ENCODE data around the gene PAPOLB. TPM values are rescaled to one million over a fixed set of nuclear protein-coding genes. Genes with fewer than 3 reads are reported as not detected.

PAPOLB gene
- total RNA-seq, 2 donors from 2014 or later = 0.11 to 0.28 TPM

DNA sequence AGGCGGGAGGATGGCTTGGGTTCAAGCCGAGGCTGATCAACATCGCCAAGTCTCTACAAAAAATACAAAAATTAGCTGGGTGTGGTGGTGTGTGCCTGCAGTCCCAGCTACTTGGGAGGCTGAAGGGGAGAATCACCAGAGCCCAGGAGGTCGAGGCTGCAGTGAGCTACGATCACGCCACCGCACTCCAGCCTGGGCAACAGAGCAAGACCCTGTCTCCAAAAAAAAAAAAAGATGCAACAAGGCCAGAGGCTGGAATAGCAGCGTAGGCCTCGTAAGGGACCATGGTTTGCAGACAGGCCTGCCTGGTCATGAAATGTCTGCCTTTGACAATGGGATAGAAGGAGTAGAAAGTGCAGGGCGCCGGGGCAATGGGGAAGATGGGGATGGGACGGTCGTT is 20.0 kb downstream of the PAPOLB start:
- Histone ChIP-seq H3K36me3 (no peaks in the 10 kb centered on the region), H3K27ac (peak overlapping the region in 1 of 2 donors; percentile 44), H3K4me1 (peaks cover 0 to 21% of the 10 kb centered on the region in 2 donors), H3K4me3 (no peak overlapping the region), H3K27me3 (no peaks in the 10 kb centered on the region), H3K9me3 (no peaks in the 10 kb centered on the region)
- no peak for TF ChIP-seq CTCF (IDR thresholded peaks at IDR 0.05)
- no peak for DNase-seq (ENCODE audit: low spot score)

DNA sequence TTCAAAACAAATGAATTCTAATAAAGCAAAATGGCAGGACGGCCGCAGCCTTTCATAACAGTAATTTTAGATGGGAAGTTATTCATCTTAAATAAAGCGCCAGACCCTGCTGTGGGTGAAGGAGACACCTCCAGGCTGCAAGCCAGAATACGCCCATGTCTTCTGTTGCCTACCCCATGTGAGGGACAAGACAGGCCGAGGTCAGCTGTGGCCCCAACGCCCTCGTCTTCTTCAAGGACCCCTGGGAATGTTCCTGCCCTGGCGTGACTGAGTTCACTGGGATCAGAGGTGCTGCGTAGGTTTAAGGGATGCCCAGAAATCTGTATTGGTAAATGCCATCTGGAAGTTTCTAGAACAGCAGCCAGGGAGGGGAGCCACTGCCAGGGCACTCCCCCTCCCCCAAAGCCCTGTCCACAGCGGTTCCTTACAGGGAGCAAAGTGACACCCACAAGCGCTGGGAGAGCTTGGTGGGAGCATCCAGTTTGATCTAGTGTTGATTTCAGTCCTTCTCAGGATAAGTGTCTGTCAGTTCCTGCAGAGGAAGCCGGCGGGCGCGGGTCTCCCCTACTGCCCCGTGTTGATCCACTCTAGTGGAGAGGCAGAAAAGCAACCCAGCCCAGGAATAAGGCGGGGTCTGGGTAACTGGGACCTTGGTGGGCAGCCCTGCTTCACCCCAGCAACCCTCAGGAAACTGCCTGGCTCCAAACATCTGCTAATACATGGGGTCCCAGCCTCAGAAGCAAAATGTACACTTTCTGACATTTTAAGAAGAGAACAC is 20.6 kb downstream of the PAPOLB start:
- TF ChIP-seq CTCF (IDR thresholded peaks at IDR 0.05) = no peak
- DNase-seq (ENCODE audit: low spot score) = no peak
- H3K4me3 ChIP-seq = no peak overlapping the region
- peaks cover under 1% of the 10 kb centered on the region for H3K36me3 ChIP-seq
- H3K27ac ChIP-seq = no peak overlapping the region
- H3K4me1 ChIP-seq = peaks cover 0 to 21% of the 10 kb centered on the region in 2 donors
- H3K27me3 ChIP-seq = no peaks in the 10 kb centered on the region
- H3K9me3 ChIP-seq = no peaks in the 10 kb centered on the region

DNA sequence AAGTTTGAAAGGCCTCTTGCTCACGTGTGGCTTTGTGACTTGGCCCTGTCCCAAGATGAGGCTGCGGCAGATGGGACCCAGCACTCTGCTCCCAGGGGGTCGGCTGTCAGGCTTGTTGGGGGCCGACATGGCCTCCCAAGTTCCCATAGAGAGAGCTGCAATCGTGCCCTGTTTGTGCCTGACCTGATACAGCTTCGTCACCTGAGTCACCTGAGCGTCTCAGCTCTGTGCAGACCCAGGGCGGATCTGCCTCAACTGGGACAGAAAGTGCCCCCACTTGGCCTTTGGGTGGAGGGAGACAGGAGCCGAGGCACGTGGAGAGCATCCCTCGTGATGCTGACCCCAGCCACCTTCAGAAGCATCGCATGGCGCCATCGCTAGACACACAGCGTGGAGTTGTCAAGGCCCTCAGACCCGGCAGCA is 21.7 kb downstream of the PAPOLB start:
- Histone ChIP-seq H3K4me3 (no peak overlapping the region), H3K27ac (no peak overlapping the region), H3K36me3 (peaks cover 8% of the 10 kb centered on the region), H3K4me1 (peaks cover 0 to 21% of the 10 kb centered on the region in 2 donors), H3K27me3 (no peaks in the 10 kb centered on the region), H3K9me3 (no peaks in the 10 kb centered on the region)
- no peak for DNase-seq (ENCODE audit: low spot score)
- TF ChIP-seq CTCF (IDR thresholded peaks at IDR 0.05) = no peak

DNA sequence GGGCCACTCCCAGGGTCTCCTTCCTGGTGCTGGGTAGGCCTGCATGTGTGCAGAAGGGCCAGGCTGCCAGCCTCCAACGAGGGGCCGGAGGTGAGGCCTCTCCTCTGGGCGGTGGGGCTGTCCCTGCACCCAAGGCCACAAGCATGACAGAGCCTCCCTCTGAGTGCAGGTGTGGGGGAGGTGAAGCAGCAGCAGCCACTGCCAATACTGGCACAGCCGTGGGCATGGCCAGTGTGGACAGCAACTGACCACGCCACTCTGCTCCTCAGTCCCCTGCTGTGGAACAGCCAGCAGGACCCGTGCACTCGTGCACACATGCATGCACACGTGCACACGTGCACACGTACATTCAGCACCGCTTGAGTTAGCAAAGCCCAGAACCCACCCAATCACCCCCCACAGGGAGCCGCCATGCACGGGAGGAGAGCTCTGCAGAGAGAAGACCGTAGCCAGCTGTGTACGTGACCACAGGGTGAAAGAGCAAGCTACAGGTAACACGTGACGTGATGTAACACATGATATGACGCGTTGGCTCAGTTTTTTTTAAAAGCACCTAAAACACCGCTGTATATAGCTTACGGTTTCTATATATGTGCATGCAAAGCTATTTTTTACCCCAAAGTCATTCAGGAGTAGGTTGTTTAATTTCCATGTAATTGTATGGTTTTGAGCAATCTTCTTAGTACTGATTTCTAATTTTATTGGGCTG is 23.1 kb downstream of the PAPOLB start:
- no peak overlapping the region for H3K4me3 ChIP-seq
- H3K36me3 ChIP-seq = peaks cover 8% of the 10 kb centered on the region
- DNase-seq (ENCODE audit: low spot score) = no peak
- H3K27ac ChIP-seq = no peak overlapping the region
- no peak for TF ChIP-seq CTCF (IDR thresholded peaks at IDR 0.05)
- no peaks in the 10 kb centered on the region for H3K9me3 ChIP-seq
- peaks cover 0 to 21% of the 10 kb centered on the region in 2 donors for H3K4me1 ChIP-seq
- no peaks in the 10 kb centered on the region for H3K27me3 ChIP-seq

GRCh38 chr7:4837803-4838625 is 23.8 kb downstream of the PAPOLB start:
- H3K4me1 ChIP-seq = peaks cover 0 to 16% of the 10 kb centered on the region in 2 donors
- H3K4me3 ChIP-seq = no peak overlapping the region
- no peak overlapping the region for H3K27ac ChIP-seq
- TF ChIP-seq CTCF (IDR thresholded peaks at IDR 0.05) = no peak
- H3K27me3 ChIP-seq = no peaks in the 10 kb centered on the region
- no peaks in the 10 kb centered on the region for H3K9me3 ChIP-seq
- peaks cover 8% of the 10 kb centered on the region for H3K36me3 ChIP-seq
- DNase-seq (ENCODE audit: low spot score) = no peak

All from right atrium auricular region (tissue), 2 donors.